Right lobe of liver (tissue), 6 donors: ENCODE data around the gene TTC28. TPM values are rescaled to one million over a fixed set of nuclear protein-coding genes. Genes with fewer than 3 reads are reported as not detected.

Experiments used
- ATAC-seq, 4 donors: fragments of 200-7000 bp; cut with Tn5 transposase; one replicate each; pipeline ENCODE4 v1.9.1; 2020; ENCODE audit warnings: mild to moderate bottlenecking in 4 of 4, moderate library complexity in 4 of 4
- DNase-seq, 3 donors: peaks; one replicate each; pipeline ENCODE4 v3.0.0-alpha.2; 2020
- H3K27ac ChIP-seq, 3 donors: fragments of 200-600 bp; one replicate each; pipeline ENCODE4 v1.8.0; 2022
- H3K27me3 ChIP-seq, 2 donors: fragments of 200-600 bp; one replicate each; pipeline ENCODE4 v1.8.0; 2022
- H3K36me3 ChIP-seq, 4 donors: fragments of 200-600 bp; sonication (generic) in 1 of 4; one replicate each; pipeline versions ENCODE4 v1.5.1 to v1.8.0; 2017 to 2022; ENCODE audit warnings: control low read depth in 1 of 4
- H3K4me1 ChIP-seq, 4 donors: fragments of 200-600 bp; sonication (generic) in 1 of 4; one replicate each; pipeline versions ENCODE4 v1.5.1 to v1.8.0; 2017 to 2022; ENCODE audit warnings: control low read depth in 1 of 4
- H3K4me3 ChIP-seq, 3 donors: fragments of 200-600 bp; one replicate each; pipeline ENCODE4 v1.8.0; 2022
- H3K9me3 ChIP-seq, 4 donors: fragments of 200-600 bp; sonication (generic) in 1 of 4; one replicate each; pipeline versions ENCODE4 v1.5.1 to v1.8.0; 2017 to 2022; ENCODE audit warnings: control low read depth in 1 of 4
- CTCF ChIP-seq, 4 donors: fragments of 200-600 bp in 3 of 4; fragments of 450-650 bp in 1 of 4; IDR thresholded peaks; one replicate each; pipeline versions ENCODE4 v1.5.1 to v1.8.0; 2016 to 2022; ENCODE audit warnings: antibody characterized with exemption in 4 of 4, mild to moderate bottlenecking in 2 of 4
- POLR2A ChIP-seq: fragments of 450-650 bp; IDR thresholded peaks from one replicate; pipeline ENCODE4 v1.6.1; 2017; ENCODE audit warnings: antibody characterized with exemption, mild to moderate bottlenecking
- WGBS: methylation state at CpG from one replicate; pipeline ENCODE4 v1.1.6; 2018; ENCODE audit warnings: low coverage, low lambda C conversion rate; ENCODE audit not compliant: insufficient coverage; ENCODE audit errors: missing lambda C conversion rate; 5-methylcytosine and 5-hydroxymethylcytosine counted together
- intact Hi-C, 2 donors: fragments of 100-400 bp; cut with DNase I; formaldehyde crosslinking; loops; one replicate each; pipeline versions ENCODE4 v1.11.2 to v1.14.1; 2022
- total RNA-seq, 6 experiments: library from RNA; depleted of rRNA in 2 of 6; stranded (reverse); fragments of >200 nt in 2 of 6; fragmentation: NEBNext Ultra II Directional in 3 of 6; extraction: Animal tissue kit (Norgen Biotek cat#: 25700) in 3 of 6; gene quantifications; one replicate each; pipeline versions ENCODE4 v1.1.0 to v1.2.4, GENCODE V29; 2016 to 2023
- donor health status: DM: no; HTN: yes; CAD: no.
- donor health status: DM: no; HTN: no; CAD: no.
- donor health status: DM: no; HTN: no; CAD: no.
- donor health status: DM: no; HTN: yes; CAD: no.
- donor health status: DM: no; HTN: yes; CAD: no.

TTC28 gene
- total RNA-seq, 6 experiments from 2014 or later: 9.4 to 38.3 (median 15.0) TPM

GRCh38 chr22:28283068-28283654 lies 396.5 kb downstream of the TTC28 start:
- peaks cover 0 to 8% (median 0%) of the 10 kb centered on the region in 4 donors for H3K4me1 ChIP-seq
- DNase-seq (no peak), ATAC-seq (peak in 1 of 4 donors; percentile 25)
- intact Hi-C loops: no loop called here
- 38% methylated on average over 2 of the region's 2 CpGs for WGBS
- H3K9me3 ChIP-seq: no peaks in the 10 kb centered on the region
- no peak overlapping the region for H3K4me3 ChIP-seq
- TF ChIP-seq POLR2A (no peak), CTCF (IDR thresholded peaks at IDR 0.05) (no peak)
- H3K36me3 ChIP-seq: no peaks in the 10 kb centered on the region
- H3K27ac ChIP-seq: no peak overlapping the region
- H3K27me3 ChIP-seq: no peaks in the 10 kb centered on the region

GRCh38 chr22:28282405-28283067 lies 397.1 kb downstream of the TTC28 start:
- WGBS: 54% methylated on average over 3 of the region's 3 CpGs
- no peak for TF ChIP-seq POLR2A
- TF ChIP-seq CTCF (IDR thresholded peaks at IDR 0.05): no peak
- intact Hi-C loops: no loop called here
- no peak overlapping the region for H3K4me3 ChIP-seq
- no peaks in the 10 kb centered on the region for H3K27me3 ChIP-seq
- ATAC-seq: no peak
- DNase-seq: no peak
- peaks cover 0 to 8% (median 0%) of the 10 kb centered on the region in 4 donors for H3K4me1 ChIP-seq
- H3K27ac ChIP-seq: no peak overlapping the region
- no peaks in the 10 kb centered on the region for H3K36me3 ChIP-seq
- H3K9me3 ChIP-seq: no peaks in the 10 kb centered on the region

- TF ChIP-seq CTCF (IDR thresholded peaks at IDR 0.05): no peak
- TF ChIP-seq POLR2A: no peak
- ATAC-seq: no peak
- DNase-seq: no peak
- 92% methylated on average over 2 of the region's 2 CpGs for WGBS
- Histone ChIP-seq H3K4me3 (no peak overlapping the region), H3K27ac (no peak overlapping the region), H3K9me3 (no peaks in the 10 kb centered on the region), H3K4me1 (peaks cover 0 to 8% (median 0%) of the 10 kb centered on the region in 4 donors), H3K27me3 (no peaks in the 10 kb centered on the region), H3K36me3 (no peaks in the 10 kb centered on the region)
- intact Hi-C loops: no loop called here
Measured at GRCh38 chr22:28279888-28280287, 399.8 kb downstream of the TTC28 start.

GRCh38 chr22:28269277-28269676 lies 410.4 kb downstream of the TTC28 start:
- no peaks in the 10 kb centered on the region for H3K4me1 ChIP-seq
- 91% methylated on average over 2 of the region's 2 CpGs for WGBS

More at GRCh38 chr22:28269277-28269676, 410.4 kb downstream of the TTC28 start:
- H3K9me3 ChIP-seq: no peaks in the 10 kb centered on the region
- H3K36me3 ChIP-seq: no peaks in the 10 kb centered on the region
- no peaks in the 10 kb centered on the region for H3K27me3 ChIP-seq
- no peak overlapping the region for H3K4me3 ChIP-seq
- DNase-seq: no peak
- ATAC-seq: no peak
- TF ChIP-seq CTCF (IDR thresholded peaks at IDR 0.05) (no peak), POLR2A (no peak)
- no peak overlapping the region for H3K27ac ChIP-seq
- intact Hi-C loops: no loop called here
